H1 (cell line): ENCODE measurements around the gene NR2F1-AS1. TPM values are rescaled to one million over a fixed set of nuclear protein-coding genes. Genes with fewer than 3 reads are reported as not detected.

Experiments
- CTCF ChIA-PET: fragments of 300-600 bp; sonication (Branson Sonifier 250); formaldehyde crosslinking; loops from one replicate; lab custom pipeline; 2021; ENCODE audit not compliant: partially characterized antibody; lab: Charles Lee
- POLR2A ChIA-PET: fragments of 300-600 bp; sonication (Branson Sonifier 250); formaldehyde crosslinking; loops from one replicate; lab custom pipeline; 2021; ENCODE audit warnings: inconsistent platforms; ENCODE audit not compliant: partially characterized antibody; lab: Charles Lee
- DNase-seq, 2 experiments: peaks; one replicate each; pipeline versions ENCODE4 v3.0.0 to v3.0.0-alpha.2; 2010 to 2022; ENCODE audit warnings: low spot score in 2 of 2, low read depth in 1 of 2, mixed read lengths in 1 of 2
- FAIRE-seq: peaks from 2 replicates; lab custom pipeline; 2011; peaks lifted over from hg19 to GRCh38; lab: Jason Lieb, UNC
- H2AFZ ChIP-seq: 2 replicates; pipeline ENCODE4 v1.8.1; 2012; ENCODE audit warnings: low read length, inconsistent platforms
- H2AK5ac ChIP-seq: 2 replicates; pipeline ENCODE4 v1.6.1; 2013; ENCODE audit warnings: low read depth, low read length
- H2BK120ac ChIP-seq: replicated peaks from 2 replicates; pipeline ENCODE3; 2013; ENCODE audit warnings: low read depth, low read length, inconsistent platforms
- H2BK12ac ChIP-seq: 2 replicates; pipeline ENCODE4 v1.6.1; 2013; ENCODE audit warnings: low read depth, low read length
- H2BK15ac ChIP-seq: 2 replicates; pipeline ENCODE4 v1.6.1; 2013; ENCODE audit warnings: low read length
- H2BK20ac ChIP-seq: 2 replicates; pipeline ENCODE4 v1.6.1; 2013; ENCODE audit warnings: low read length
- H2BK5ac ChIP-seq: 2 replicates; pipeline ENCODE4 v1.6.1; 2013; ENCODE audit warnings: low read depth, low read length
- H3K14ac ChIP-seq: 2 replicates; pipeline ENCODE4 v1.6.1; 2013; ENCODE audit warnings: inconsistent platforms; ENCODE audit not compliant: insufficient read length
- H3K18ac ChIP-seq: 2 replicates; pipeline ENCODE4 v1.6.1; 2013; ENCODE audit warnings: low read length; ENCODE audit errors: extremely low read depth
- H3K23ac ChIP-seq: 2 replicates; pipeline ENCODE4 v1.6.1; 2013; ENCODE audit warnings: inconsistent platforms; ENCODE audit not compliant: insufficient read length
- H3K23me2 ChIP-seq: 2 replicates; pipeline ENCODE4 v1.6.1; 2013; ENCODE audit warnings: low read depth, low read length
- H3K27ac ChIP-seq: 2 replicates; pipeline ENCODE4 v1.6.1; 2011; ENCODE audit warnings: low read depth, low read length, inconsistent platforms
- H3K27me3 ChIP-seq, 4 experiments: replicated peaks in 1 of 4; 1 replicate in 1 of 4; 2 replicates in 3 of 4; pipeline versions ENCODE4 v1.6.1 to v1.8.1; 2011 to 2013; ENCODE audit warnings: low read length in 3 of 4, mild to moderate bottlenecking in 3 of 4, inconsistent platforms in 2 of 4, mixed read lengths in 2 of 4, moderate library complexity in 1 of 4; ENCODE audit not compliant: control insufficient read depth in 3 of 4, insufficient read depth in 3 of 4; ENCODE audit errors: extremely low read depth in 1 of 4
- H3K36me3 ChIP-seq, 4 experiments: 2 replicates each; pipeline versions ENCODE4 v1.6.1 to v1.8.1; 2011 to 2013; ENCODE audit warnings: mild to moderate bottlenecking in 4 of 4, low read length in 3 of 4, moderate library complexity in 2 of 4, control low read depth in 1 of 4, inconsistent platforms in 1 of 4; ENCODE audit not compliant: insufficient read depth in 4 of 4, control insufficient read depth in 2 of 4
- H3K4ac ChIP-seq: replicated peaks from 2 replicates; pipeline ENCODE3; 2013; ENCODE audit warnings: low read length, low read depth, mixed read lengths, inconsistent platforms; ENCODE audit not compliant: insufficient read length
- H3K4me1 ChIP-seq, 4 experiments: replicated peaks in 1 of 4; 1 replicate in 1 of 4; 2 replicates in 3 of 4; pipeline versions ENCODE4 v1.6.1 to v1.8.1; 2011 to 2013; ENCODE audit warnings: low read length in 3 of 4, inconsistent platforms in 2 of 4, mixed read lengths in 1 of 4; ENCODE audit not compliant: insufficient read depth in 4 of 4, control insufficient read depth in 3 of 4
- H3K4me2 ChIP-seq, 2 experiments: 2 replicates each; pipeline versions ENCODE4 v1.6.1 to v1.8.1; 2011 to 2013; ENCODE audit warnings: low read depth in 2 of 2, low read length in 2 of 2, control low read depth in 1 of 2, inconsistent platforms in 1 of 2, mild to moderate bottlenecking in 1 of 2; ENCODE audit not compliant: insufficient read depth in 1 of 2
- H3K4me3 ChIP-seq, 4 experiments: fragments of 200-600, 300-600 bp in 1 of 4; sonication (generic), shearing (Covaris generic), sonication (Bioruptor Twin) in 1 of 4; 2 replicates each; pipeline versions ENCODE4 v1.5.1 to v1.8.1; 2011 to 2016; ENCODE audit warnings: low read length in 4 of 4, low read depth in 3 of 4, control low read depth in 2 of 4, inconsistent platforms in 2 of 4, mild to moderate bottlenecking in 2 of 4, mixed read lengths in 1 of 4, moderate library complexity in 1 of 4; ENCODE audit not compliant: insufficient read depth in 2 of 4; ENCODE audit errors: extremely low read depth in 1 of 4
- H3K56ac ChIP-seq: replicated peaks from 2 replicates; pipeline ENCODE3; 2013; ENCODE audit warnings: low read depth, mild to moderate bottlenecking, mixed read lengths, low read length, inconsistent platforms; ENCODE audit not compliant: insufficient read length
- H3K79me1 ChIP-seq: 2 replicates; pipeline ENCODE4 v1.6.1; 2013; ENCODE audit warnings: low read depth, low read length, control low read depth
- H3K79me2 ChIP-seq, 2 experiments: 2 replicates each; pipeline versions ENCODE4 v1.6.1 to v1.8.1; 2012 to 2013; ENCODE audit warnings: low read length in 2 of 2, mild to moderate bottlenecking in 2 of 2, inconsistent platforms in 1 of 2; ENCODE audit not compliant: insufficient read depth in 2 of 2, control insufficient read depth in 1 of 2
- H3K9ac ChIP-seq, 4 experiments: replicated peaks in 1 of 4; 1 replicate in 1 of 4; 2 replicates in 3 of 4; pipeline versions ENCODE4 v1.6.1 to v1.8.1; 2011 to 2013; ENCODE audit warnings: low read depth in 3 of 4, low read length in 3 of 4, control low read depth in 2 of 4, mild to moderate bottlenecking in 2 of 4, moderate library complexity in 2 of 4, inconsistent platforms in 1 of 4; ENCODE audit errors: extremely low read depth in 1 of 4
- H3K9me3 ChIP-seq, 2 experiments: 2 replicates each; pipeline versions ENCODE4 v1.6.1 to v1.8.1; 2012 to 2013; ENCODE audit warnings: mild to moderate bottlenecking in 2 of 2, moderate library complexity in 2 of 2, control low read depth in 1 of 2, inconsistent platforms in 1 of 2, low read depth in 1 of 2, low read length in 1 of 2, mixed read lengths in 1 of 2; ENCODE audit not compliant: insufficient read depth in 2 of 2
- H4K20me1 ChIP-seq, 2 experiments: replicated peaks in 1 of 2; 2 replicates each; pipeline versions ENCODE3 to v1.8.1; 2011 to 2013; ENCODE audit warnings: inconsistent platforms in 2 of 2, low read length in 2 of 2, mild to moderate bottlenecking in 1 of 2; ENCODE audit not compliant: insufficient read depth in 2 of 2, control insufficient read depth in 1 of 2
- H4K5ac ChIP-seq: 2 replicates; pipeline ENCODE4 v1.6.1; 2013; ENCODE audit warnings: low read length, low read depth, mixed read lengths, inconsistent platforms; ENCODE audit not compliant: insufficient read length
- H4K8ac ChIP-seq: 2 replicates; pipeline ENCODE4 v1.8.0; 2013; ENCODE audit warnings: mild to moderate bottlenecking, moderate library complexity, low read length, inconsistent platforms; ENCODE audit not compliant: insufficient read depth; ENCODE audit errors: extremely low read depth
- H4K91ac ChIP-seq: replicated peaks from 2 replicates; pipeline ENCODE3; 2013; ENCODE audit warnings: low read length, mixed read lengths, inconsistent platforms; ENCODE audit not compliant: insufficient read length
- CTBP2 ChIP-seq: IDR thresholded peaks from 2 replicates; pipeline ENCODE4 v1.7.0; 2011; ENCODE audit warnings: borderline replicate concordance, mild to moderate bottlenecking, moderate library complexity, mixed read lengths, low read length; ENCODE audit not compliant: insufficient read depth, insufficient read length
- FOSL1 ChIP-seq: IDR thresholded peaks from 2 replicates; pipeline ENCODE4 v1.6.1; 2011; ENCODE audit warnings: mild to moderate bottlenecking, low read depth, low read length, moderate library complexity; ENCODE audit not compliant: insufficient read depth
- HDAC2 ChIP-seq, 2 experiments: fragments of 300-600 bp in 1 of 2; sonication (generic) in 1 of 2; IDR thresholded peaks; 2 replicates each; pipeline ENCODE4 v1.6.1; 2011 to 2012; ENCODE audit warnings: low read depth in 2 of 2, low read length in 2 of 2, mild to moderate bottlenecking in 2 of 2, moderate library complexity in 2 of 2, borderline replicate concordance in 1 of 2, inconsistent platforms in 1 of 2
- JUN ChIP-seq: IDR thresholded peaks from 2 replicates; pipeline ENCODE4 v1.6.1; 2011; ENCODE audit warnings: low read depth, mild to moderate bottlenecking, improper control_type of control experiment, low read length
- RBBP5 ChIP-seq: IDR thresholded peaks from 2 replicates; pipeline ENCODE4 v1.7.1; 2012; ENCODE audit warnings: low read depth, mild to moderate bottlenecking, inconsistent platforms, low read length, moderate library complexity, borderline replicate concordance
- SP1 ChIP-seq: IDR thresholded peaks from 2 replicates; pipeline ENCODE4 v1.6.1; 2011; ENCODE audit warnings: low read depth, low read length
- WGBS, 2 experiments: shearing (Covaris generic) in 1 of 2; methylation state at CpG; one replicate each; pipeline versions ENCODE4 v1.1.6 to v1.1.7; 2013 to 2015; ENCODE audit warnings: low lambda C conversion rate in 2 of 2, mixed read lengths in 2 of 2, inconsistent platforms in 1 of 2, low coverage in 1 of 2, missing lambda C conversion rate in 1 of 2; ENCODE audit not compliant: insufficient replicate concordance in 2 of 2, insufficient coverage in 1 of 2, insufficient read length in 1 of 2; ENCODE audit errors: extremely low coverage in 1 of 2, missing lambda C conversion rate in 1 of 2; 5-methylcytosine and 5-hydroxymethylcytosine counted together
- polyA plus RNA-seq, 7 experiments: library from polyadenylated mRNA; depleted of rRNA in 3 of 7; stranded (reverse) in 5 of 7; unstranded in 2 of 7; fragments of >200 nt in 5 of 7; fragments of 200-250 nt in 2 of 7; gene quantifications; 1 replicate in 5 of 7; 2 replicates in 1 of 7; 4 replicates in 1 of 7; pipeline versions ENCODE4 v1.2.1 to v1.2.3, GENCODE V29; 2011 to 2013; ENCODE audit warnings: missing spikeins in 2 of 7, mixed read lengths in 2 of 7
- total RNA-seq: library from RNA; stranded (reverse); fragmentation: NEBNext Ultra II Directional; extraction: Animal tissue kit (Norgen Biotek cat#: 25700); gene quantifications from 2 replicates; pipeline ENCODE4 v1.2.1, GENCODE V29; 2021
- TF ChIP-seq, protein P1 (sequence below): IDR thresholded peaks from 2 replicates; pipeline ENCODE4 v1.6.1; 2011; ENCODE audit warnings: low read depth, mild to moderate bottlenecking, low read length; ENCODE audit not compliant: insufficient read depth

The NR2F1-AS1 gene
- total and polyA plus RNA-seq, 2 of the 8 experiments (the other 6 are each of a cell fraction or from before 2014, with no cell fraction given) = 1.6 to 5.6 TPM

DNA sequence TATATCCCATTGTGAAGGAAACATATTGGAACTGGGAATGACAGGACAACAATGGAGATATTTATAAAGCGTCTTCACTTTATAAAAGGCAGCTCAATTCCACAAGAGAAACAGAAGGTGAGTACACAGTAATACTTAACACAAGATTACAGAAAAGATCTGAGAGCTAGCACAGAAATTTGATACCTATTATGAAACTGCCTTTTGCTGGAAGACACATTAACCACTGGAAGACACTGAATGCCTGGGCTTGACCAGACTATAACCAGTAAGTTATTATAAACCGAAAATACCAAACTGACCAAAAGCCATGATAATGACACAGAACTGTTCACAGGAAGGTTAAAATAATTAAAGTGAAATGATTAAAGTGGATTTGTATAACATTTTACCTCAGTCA, 195.4 kb downstream of the NR2F1-AS1 start:
- Histone ChIP-seq H3K79me2 (no peaks in the 10 kb centered on the region), H2BK5ac (no peak overlapping the region), H4K5ac (no peak overlapping the region), H2AK5ac (no peak overlapping the region), H3K4me1 (no peaks in the 10 kb centered on the region), H4K20me1 (no peaks in the 10 kb centered on the region), H3K4me2 (no peak overlapping the region), H4K8ac (no peak overlapping the region), H2BK20ac (no peak overlapping the region), H4K91ac (no peak overlapping the region), H3K56ac (no peak overlapping the region), H3K9ac (no peak overlapping the region), H2BK15ac (no peak overlapping the region), H2BK120ac (no peak overlapping the region), H2AFZ (no peak overlapping the region), H3K18ac (no peak overlapping the region), H3K4me3 (no peak overlapping the region), H3K27me3 (no peaks in the 10 kb centered on the region), H3K36me3 (no peaks in the 10 kb centered on the region), H3K79me1 (no peaks in the 10 kb centered on the region), H3K23me2 (no peaks in the 10 kb centered on the region), H3K27ac (no peak overlapping the region), H2BK12ac (no peak overlapping the region), H3K14ac (no peak overlapping the region), H3K23ac (no peak overlapping the region), H3K9me3 (no peaks in the 10 kb centered on the region), H3K4ac (no peak overlapping the region)
- ChIA-PET POLR2A (no interaction called here), CTCF (interaction anchor here (0.9 to 1.9 kb wide), 2 partner anchors 9 to 16 kb away, joined by 4 to 5 read pairs; no protein-coding TSS in a partner anchor)
- TF ChIP-seq CTBP2 (no peak), HDAC2 (IDR thresholded peaks at IDR 0.05; ENCODE audit: borderline replicate concordance in 1 of 2, low read depth in 2 of 2, low read length in 2 of 2) (no peak), JUN (no peak), SP1 (no peak), FOSL1 (no peak), RBBP5 (no peak)
- TF ChIP-seq, protein P1, sequence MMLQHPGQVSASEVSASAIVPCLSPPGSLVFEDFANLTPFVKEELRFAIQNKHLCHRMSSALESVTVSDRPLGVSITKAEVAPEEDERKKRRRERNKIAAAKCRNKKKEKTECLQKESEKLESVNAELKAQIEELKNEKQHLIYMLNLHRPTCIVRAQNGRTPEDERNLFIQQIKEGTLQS = no peak
- 91% methylated on average over 2 of the region's 2 CpGs; no CpG with 5 or more reads in 1 of the 2 experiments for WGBS, 2 experiments
- DNase-seq (no peak), FAIRE-seq (no peak)
